HepG2 (cell line): ENCODE data around the gene ALOX5. TPM values are rescaled to one million over a fixed set of nuclear protein-coding genes. Genes with fewer than 3 reads are reported as not detected.

Source experiments
- ATAC-seq: fragments of 200-7000 bp; cut with Tn5 transposase; 3 replicates; pipeline ENCODE4 v1.9.1; 2020; ENCODE audit warnings: mild to moderate bottlenecking, moderate library complexity
- BruUV-seq: library from RNA; stranded (reverse); fragments of 400-500 nt; replicated peaks from 2 replicates; lab custom pipeline; 2021; lab: Mats Ljungman, UMichigan
- CTCF ChIA-PET: fragments of 300-600 bp; formaldehyde crosslinking; extraction: SDS; loops from one replicate; lab custom pipeline; 2021; ENCODE audit warnings: low total read pairs, inconsistent platforms, low intra/inter-chr PET ratio; lab: Yijun Ruan, JAX
- POLR2A ChIA-PET: fragments of 350-600 bp; sonication (Branson Sonifier 250); formaldehyde crosslinking; loops from one replicate; lab custom pipeline; 2020; ENCODE audit warnings: antibody characterized with exemption, inconsistent platforms; lab: Yijun Ruan, JAX
- DNase-seq: peaks from one replicate; pipeline ENCODE4 v3.0.0-alpha.2; 2015; ENCODE audit warnings: low spot score
- FAIRE-seq: peaks from 3 replicates; lab custom pipeline; 2011; peaks lifted over from hg19 to GRCh38; lab: Jason Lieb, UNC
- H2AFZ ChIP-seq: one replicate; pipeline ENCODE4 v1.6.1; 2011; ENCODE audit warnings: low read length, inconsistent platforms
- H3K27ac ChIP-seq: fragments of 300-600 bp; 3 replicates; pipeline ENCODE4 v1.8.0; 2011; ENCODE audit warnings: mixed run types, mild to moderate bottlenecking, mixed read lengths, low read length, inconsistent platforms; ENCODE audit not compliant: insufficient read depth; ENCODE audit errors: extremely low read length
- H3K27me3 ChIP-seq, 2 experiments: fragments of 200-600 bp in 1 of 2; 2 replicates in 1 of 2; 3 replicates in 1 of 2; pipeline versions ENCODE4 v1.6.0 to v1.8.0; 2011; ENCODE audit warnings: low read length in 2 of 2, mild to moderate bottlenecking in 2 of 2, moderate library complexity in 2 of 2, inconsistent platforms in 1 of 2; ENCODE audit not compliant: insufficient read depth in 2 of 2, control insufficient read depth in 1 of 2
- H3K36me3 ChIP-seq, 2 experiments: fragments of 200-600 bp in 1 of 2; replicated peaks in 1 of 2; 2 replicates in 1 of 2; 3 replicates in 1 of 2; pipeline versions ENCODE4 v1.5.1 to v1.8.0; 2011; ENCODE audit warnings: low read length in 2 of 2, inconsistent platforms in 1 of 2; ENCODE audit not compliant: insufficient read depth in 2 of 2, control insufficient read depth in 1 of 2
- H3K4me1 ChIP-seq: 2 replicates; pipeline ENCODE4 v1.5.1; 2012; ENCODE audit warnings: low read length, inconsistent platforms; ENCODE audit not compliant: insufficient read depth
- H3K4me2 ChIP-seq: 2 replicates; pipeline ENCODE4 v1.6.0; 2011; ENCODE audit warnings: low read depth, low read length, inconsistent platforms
- H3K4me3 ChIP-seq, 3 experiments: fragments of 200-600 bp in 1 of 3; sonication (generic), shearing (Covaris generic) in 1 of 3; replicated peaks in 1 of 3; 2 replicates each; pipeline ENCODE4 v1.5.1; 2011 to 2016; ENCODE audit warnings: low read length in 3 of 3, inconsistent platforms in 2 of 3, low read depth in 2 of 3, mild to moderate bottlenecking in 2 of 3, control low read depth in 1 of 3, mixed read lengths in 1 of 3; ENCODE audit not compliant: insufficient read depth in 1 of 3
- H3K79me2 ChIP-seq: one replicate; pipeline ENCODE4 v1.6.1; 2011; ENCODE audit warnings: low read length, inconsistent platforms; ENCODE audit not compliant: insufficient read depth
- H3K9ac ChIP-seq: 2 replicates; pipeline ENCODE4 v1.6.0; 2011; ENCODE audit warnings: mild to moderate bottlenecking, low read depth, low read length, inconsistent platforms; ENCODE audit not compliant: insufficient read depth
- H3K9me3 ChIP-seq: 2 replicates; pipeline ENCODE4 v1.5.1; 2012; ENCODE audit warnings: mild to moderate bottlenecking, low read length
- H4K20me1 ChIP-seq: 2 replicates; pipeline ENCODE4 v1.6.0; 2011; ENCODE audit warnings: inconsistent platforms, mild to moderate bottlenecking, low read length, moderate library complexity; ENCODE audit not compliant: insufficient read depth
- BRCA1 ChIP-seq: sonication (generic); formaldehyde crosslinking; IDR thresholded peaks from 2 replicates; pipeline ENCODE4 v1.4.0; 2020; ENCODE audit warnings: missing genetic modification reagents
- FIP1L1 ChIP-seq: fragments of 200-400 bp; formaldehyde crosslinking; IDR thresholded peaks from 2 replicates; pipeline ENCODE4 v1.6.1; 2018; ENCODE audit warnings: low read depth, mild to moderate bottlenecking, low read length, moderate library complexity, borderline replicate concordance; ENCODE audit not compliant: insufficient read depth
- HOXA5 ChIP-seq: sonication (generic); formaldehyde crosslinking; IDR thresholded peaks from 2 replicates; pipeline ENCODE4 v1.4.0; 2020; ENCODE audit warnings: missing genetic modification reagents
- IKZF5 ChIP-seq: IDR thresholded peaks from 2 replicates; pipeline ENCODE4 v1.6.1; 2018; ENCODE audit warnings: missing genetic modification reagents, mild to moderate bottlenecking, missing compliant biosample characterization
- KDM6A ChIP-seq: IDR thresholded peaks from 2 replicates; pipeline ENCODE4 v1.6.1; 2016; ENCODE audit warnings: low read depth
- KMT2B ChIP-seq: IDR thresholded peaks from 2 replicates; pipeline ENCODE4 v1.6.1; 2016; ENCODE audit warnings: missing genetic modification reagents, missing compliant biosample characterization
- THAP8 ChIP-seq: sonication (generic); formaldehyde crosslinking; IDR thresholded peaks from 2 replicates; pipeline ENCODE4 v1.5.1; 2020; ENCODE audit warnings: missing genetic modification reagents, mild to moderate bottlenecking, borderline replicate concordance
- ZNF24 ChIP-seq: fragments of 450-650 bp; IDR thresholded peaks from 2 replicates; pipeline ENCODE4 v1.6.1; 2017; ENCODE audit warnings: antibody characterized with exemption, mild to moderate bottlenecking
- ZSCAN20 ChIP-seq: sonication (generic); formaldehyde crosslinking; IDR thresholded peaks from 2 replicates; pipeline ENCODE4 v1.4.0; 2020; ENCODE audit warnings: missing genetic modification reagents, mild to moderate bottlenecking, borderline replicate concordance
- WGBS: methylation state at CpG from one replicate; pipeline ENCODE4 v1.1.6; 2017; ENCODE audit warnings: low lambda C conversion rate; 5-methylcytosine and 5-hydroxymethylcytosine counted together
- in situ Hi-C: cut with HindIII; loops from 2 replicates; pipeline ENCODE4 v1.10.0; 2017; ENCODE audit warnings: low pct_unique_long_range_greater_than_20kb; ENCODE audit not compliant: extremely low pct_ligation_motif_present
- intact Hi-C: fragments of 100-400 bp; cut with micrococcal nuclease; formaldehyde crosslinking; loops from one replicate; pipeline ENCODE4 v1.10.0; 2022; ENCODE audit not compliant: unreplicated experiment
- polyA plus RNA-seq, 8 experiments: library from polyadenylated mRNA; depleted of rRNA in 3 of 8; stranded (reverse) in 7 of 8; unstranded in 1 of 8; fragments of >200 nt; fragmentation: Illumina TruSeq in 4 of 8; extraction: Trizol in 4 of 8; gene quantifications; 2 replicates each; pipeline versions ENCODE4 v1.2.1 to v1.2.3, GENCODE V29; 2011 to 2016; ENCODE audit warnings: low read depth in 4 of 8, missing spikeins in 1 of 8, mixed read lengths in 1 of 8; ENCODE audit not compliant: insufficient read depth in 1 of 8
- total RNA-seq, 5 experiments: library from RNA; depleted of rRNA; stranded (reverse); fragments of >200 nt; fragmentation: Illumina TruSeq; extraction: Trizol; gene quantifications; 2 replicates each; pipeline ENCODE4 v1.2.3, GENCODE V29; 2016; ENCODE audit warnings: low read depth in 1 of 5
- TF ChIP-seq, protein P1 (sequence below): sonication (generic); formaldehyde crosslinking; IDR thresholded peaks from 2 replicates; pipeline ENCODE4 v1.9.0; 2021; ENCODE audit warnings: mild to moderate bottlenecking, missing genetic modification reagents
- TF ChIP-seq, protein P2 (sequence below): sonication (generic); formaldehyde crosslinking; IDR thresholded peaks from 2 replicates; pipeline ENCODE4 v1.4.0; 2020; ENCODE audit warnings: missing genetic modification reagents
- TF ChIP-seq, protein P3 (sequence below): sonication (generic); formaldehyde crosslinking; IDR thresholded peaks from 2 replicates; pipeline ENCODE4 v1.8.1; 2023; ENCODE audit warnings: mild to moderate bottlenecking, inconsistent platforms, moderate library complexity, missing genetic modification reagents, borderline replicate concordance

Gene ALOX5
- total and polyA plus RNA-seq, 2 of the 13 experiments (the other 11 are each of a cell fraction or from before 2014, with no cell fraction given) = 0.04 TPM; not detected in 1

DNA sequence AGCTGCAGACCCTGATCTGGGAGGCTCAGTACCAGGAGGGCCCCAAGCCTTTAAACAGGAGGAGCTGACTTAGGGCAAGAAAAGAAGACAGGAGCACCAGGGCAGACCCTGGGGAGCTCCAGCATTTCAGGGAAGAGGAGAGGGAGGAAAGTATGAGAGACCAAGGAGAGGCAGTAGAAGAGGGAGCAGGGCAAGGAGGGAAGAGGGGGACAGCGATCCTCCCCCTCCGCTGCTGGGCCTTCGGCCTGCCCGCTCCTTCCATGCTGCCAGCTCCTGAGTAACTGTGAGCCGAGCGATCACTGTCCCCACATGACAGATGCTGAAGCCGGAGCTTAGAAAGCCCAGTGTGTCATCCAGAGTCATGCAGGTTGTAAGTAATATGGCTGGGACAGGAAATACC, 65.9 kb downstream of the ALOX5 start:
- no peaks in the 10 kb centered on the region; the same call in 1 of the 2 replicates for H3K9me3 ChIP-seq
- no peak overlapping the region; the same call in 1 of the 2 replicates for H3K4me2 ChIP-seq
- H3K9ac ChIP-seq = no peak overlapping the region
- H3K27ac ChIP-seq = no peak overlapping the region
- H3K79me2 ChIP-seq = no peaks in the 10 kb centered on the region
- ChIA-PET CTCF (no interaction called here), POLR2A (no interaction called here)
- no peak for FAIRE-seq
- H3K27me3 ChIP-seq = peaks cover 0 to 3% of the 10 kb centered on the region in 2 experiments; a peak in 2 of 5 replicates
- H4K20me1 ChIP-seq = no peaks in the 10 kb centered on the region
- no peak for ATAC-seq
- intact Hi-C loops = loop anchor here (10.0 kb wide), 2 partner anchors 185 to 435 kb away; partner anchors contain the start of gene ZNF22
- H3K36me3 ChIP-seq = no peaks in the 10 kb centered on the region
- H2AFZ ChIP-seq = no peak overlapping the region
- H3K4me1 ChIP-seq = peaks cover 23% of the 10 kb centered on the region
- in situ Hi-C loops = loop anchor here (10.0 to 25.0 kb wide), 2 partner anchors 205 to 428 kb away; partner anchors contain the start of gene ZNF22
- 56% methylated on average over 6 of the region's 7 CpGs for WGBS
- no TSS peak for BruUV-seq
- H3K4me3 ChIP-seq = no peak overlapping the region; a peak in 1 of 6 replicates
- DNase-seq = no peak
- TF ChIP-seq ZSCAN20 (CRISPR knock-in tag) (no peak), BRCA1 (CRISPR knock-in tag) (no peak), THAP8 (CRISPR knock-in tag) (no peak), FIP1L1 (no peak), IKZF5 (no peak), KDM6A (CRISPR knock-in tag) (no peak), KMT2B (CRISPR knock-in tag) (no peak), ZNF24 (no peak), HOXA5 (CRISPR knock-in tag) (no peak)
- TF ChIP-seq, protein P1, sequence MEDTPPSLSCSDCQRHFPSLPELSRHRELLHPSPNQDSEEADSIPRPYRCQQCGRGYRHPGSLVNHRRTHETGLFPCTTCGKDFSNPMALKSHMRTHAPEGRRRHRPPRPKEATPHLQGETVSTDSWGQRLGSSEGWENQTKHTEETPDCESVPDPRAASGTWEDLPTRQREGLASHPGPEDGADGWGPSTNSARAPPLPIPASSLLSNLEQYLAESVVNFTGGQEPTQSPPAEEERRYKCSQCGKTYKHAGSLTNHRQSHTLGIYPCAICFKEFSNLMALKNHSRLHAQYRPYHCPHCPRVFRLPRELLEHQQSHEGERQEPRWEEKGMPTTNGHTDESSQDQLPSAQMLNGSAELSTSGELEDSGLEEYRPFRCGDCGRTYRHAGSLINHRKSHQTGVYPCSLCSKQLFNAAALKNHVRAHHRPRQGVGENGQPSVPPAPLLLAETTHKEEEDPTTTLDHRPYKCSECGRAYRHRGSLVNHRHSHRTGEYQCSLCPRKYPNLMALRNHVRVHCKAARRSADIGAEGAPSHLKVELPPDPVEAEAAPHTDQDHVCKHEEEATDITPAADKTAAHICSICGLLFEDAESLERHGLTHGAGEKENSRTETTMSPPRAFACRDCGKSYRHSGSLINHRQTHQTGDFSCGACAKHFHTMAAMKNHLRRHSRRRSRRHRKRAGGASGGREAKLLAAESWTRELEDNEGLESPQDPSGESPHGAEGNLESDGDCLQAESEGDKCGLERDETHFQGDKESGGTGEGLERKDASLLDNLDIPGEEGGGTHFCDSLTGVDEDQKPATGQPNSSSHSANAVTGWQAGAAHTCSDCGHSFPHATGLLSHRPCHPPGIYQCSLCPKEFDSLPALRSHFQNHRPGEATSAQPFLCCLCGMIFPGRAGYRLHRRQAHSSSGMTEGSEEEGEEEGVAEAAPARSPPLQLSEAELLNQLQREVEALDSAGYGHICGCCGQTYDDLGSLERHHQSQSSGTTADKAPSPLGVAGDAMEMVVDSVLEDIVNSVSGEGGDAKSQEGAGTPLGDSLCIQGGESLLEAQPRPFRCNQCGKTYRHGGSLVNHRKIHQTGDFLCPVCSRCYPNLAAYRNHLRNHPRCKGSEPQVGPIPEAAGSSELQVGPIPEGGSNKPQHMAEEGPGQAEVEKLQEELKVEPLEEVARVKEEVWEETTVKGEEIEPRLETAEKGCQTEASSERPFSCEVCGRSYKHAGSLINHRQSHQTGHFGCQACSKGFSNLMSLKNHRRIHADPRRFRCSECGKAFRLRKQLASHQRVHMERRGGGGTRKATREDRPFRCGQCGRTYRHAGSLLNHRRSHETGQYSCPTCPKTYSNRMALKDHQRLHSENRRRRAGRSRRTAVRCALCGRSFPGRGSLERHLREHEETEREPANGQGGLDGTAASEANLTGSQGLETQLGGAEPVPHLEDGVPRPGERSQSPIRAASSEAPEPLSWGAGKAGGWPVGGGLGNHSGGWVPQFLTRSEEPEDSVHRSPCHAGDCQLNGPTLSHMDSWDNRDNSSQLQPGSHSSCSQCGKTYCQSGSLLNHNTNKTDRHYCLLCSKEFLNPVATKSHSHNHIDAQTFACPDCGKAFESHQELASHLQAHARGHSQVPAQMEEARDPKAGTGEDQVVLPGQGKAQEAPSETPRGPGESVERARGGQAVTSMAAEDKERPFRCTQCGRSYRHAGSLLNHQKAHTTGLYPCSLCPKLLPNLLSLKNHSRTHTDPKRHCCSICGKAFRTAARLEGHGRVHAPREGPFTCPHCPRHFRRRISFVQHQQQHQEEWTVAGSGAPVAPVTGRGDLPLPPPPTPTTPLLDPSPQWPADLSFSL (CRISPR knock-in tag) = no peak
- TF ChIP-seq, protein P2, sequence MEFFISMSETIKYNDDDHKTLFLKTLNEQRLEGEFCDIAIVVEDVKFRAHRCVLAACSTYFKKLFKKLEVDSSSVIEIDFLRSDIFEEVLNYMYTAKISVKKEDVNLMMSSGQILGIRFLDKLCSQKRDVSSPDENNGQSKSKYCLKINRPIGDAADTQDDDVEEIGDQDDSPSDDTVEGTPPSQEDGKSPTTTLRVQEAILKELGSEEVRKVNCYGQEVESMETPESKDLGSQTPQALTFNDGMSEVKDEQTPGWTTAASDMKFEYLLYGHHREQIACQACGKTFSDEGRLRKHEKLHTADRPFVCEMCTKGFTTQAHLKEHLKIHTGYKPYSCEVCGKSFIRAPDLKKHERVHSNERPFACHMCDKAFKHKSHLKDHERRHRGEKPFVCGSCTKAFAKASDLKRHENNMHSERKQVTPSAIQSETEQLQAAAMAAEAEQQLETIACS (CRISPR knock-in tag) = no peak
- TF ChIP-seq, protein P3, sequence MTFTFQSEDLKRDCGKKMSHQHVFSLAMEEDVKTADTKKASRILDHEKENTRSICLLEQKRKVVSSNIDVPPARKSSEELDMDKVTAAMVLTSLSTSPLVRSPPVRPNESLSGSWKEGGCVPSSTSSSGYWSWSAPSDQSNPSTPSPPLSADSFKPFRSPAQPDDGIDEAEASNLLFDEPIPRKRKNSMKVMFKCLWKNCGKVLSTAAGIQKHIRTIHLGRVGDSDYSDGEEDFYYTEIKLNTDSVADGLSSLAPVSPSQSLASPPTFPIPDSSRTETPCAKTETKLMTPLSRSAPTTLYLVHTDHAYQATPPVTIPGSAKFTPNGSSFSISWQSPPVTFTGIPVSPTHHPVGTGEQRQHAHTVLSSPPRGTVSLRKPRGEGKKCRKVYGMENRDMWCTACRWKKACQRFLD (CRISPR knock-in tag) = no peak
